VCaP (cell line): ENCODE data around the gene DDX42.

ENCODE experiments used
- H3K27ac ChIP-seq: fragments of 450-650 bp; 2 replicates; pipeline ENCODE4 v1.5.1; 2017
- TF ChIP-seq, protein P1 (sequence below): fragments of 450-650 bp; conservative IDR thresholded peaks from 2 replicates; pipeline ENCODE4 v1.5.1; 2017; ENCODE audit warnings: mild to moderate bottlenecking, moderate library complexity

Gene DDX42

GRCh38 chr17:63766754-63767153 lies 7.2 kb upstream of the DDX42 start:
- TF ChIP-seq, protein P1, sequence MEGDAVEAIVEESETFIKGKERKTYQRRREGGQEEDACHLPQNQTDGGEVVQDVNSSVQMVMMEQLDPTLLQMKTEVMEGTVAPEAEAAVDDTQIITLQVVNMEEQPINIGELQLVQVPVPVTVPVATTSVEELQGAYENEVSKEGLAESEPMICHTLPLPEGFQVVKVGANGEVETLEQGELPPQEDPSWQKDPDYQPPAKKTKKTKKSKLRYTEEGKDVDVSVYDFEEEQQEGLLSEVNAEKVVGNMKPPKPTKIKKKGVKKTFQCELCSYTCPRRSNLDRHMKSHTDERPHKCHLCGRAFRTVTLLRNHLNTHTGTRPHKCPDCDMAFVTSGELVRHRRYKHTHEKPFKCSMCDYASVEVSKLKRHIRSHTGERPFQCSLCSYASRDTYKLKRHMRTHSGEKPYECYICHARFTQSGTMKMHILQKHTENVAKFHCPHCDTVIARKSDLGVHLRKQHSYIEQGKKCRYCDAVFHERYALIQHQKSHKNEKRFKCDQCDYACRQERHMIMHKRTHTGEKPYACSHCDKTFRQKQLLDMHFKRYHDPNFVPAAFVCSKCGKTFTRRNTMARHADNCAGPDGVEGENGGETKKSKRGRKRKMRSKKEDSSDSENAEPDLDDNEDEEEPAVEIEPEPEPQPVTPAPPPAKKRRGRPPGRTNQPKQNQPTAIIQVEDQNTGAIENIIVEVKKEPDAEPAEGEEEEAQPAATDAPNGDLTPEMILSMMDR = no peak
- no peak overlapping the region for H3K27ac ChIP-seq

GRCh38 chr17:63768433-63768832 lies 5.5 kb upstream of the DDX42 start:
- TF ChIP-seq, protein P1 = no peak
- H3K27ac ChIP-seq = no peak overlapping the region

DNA sequence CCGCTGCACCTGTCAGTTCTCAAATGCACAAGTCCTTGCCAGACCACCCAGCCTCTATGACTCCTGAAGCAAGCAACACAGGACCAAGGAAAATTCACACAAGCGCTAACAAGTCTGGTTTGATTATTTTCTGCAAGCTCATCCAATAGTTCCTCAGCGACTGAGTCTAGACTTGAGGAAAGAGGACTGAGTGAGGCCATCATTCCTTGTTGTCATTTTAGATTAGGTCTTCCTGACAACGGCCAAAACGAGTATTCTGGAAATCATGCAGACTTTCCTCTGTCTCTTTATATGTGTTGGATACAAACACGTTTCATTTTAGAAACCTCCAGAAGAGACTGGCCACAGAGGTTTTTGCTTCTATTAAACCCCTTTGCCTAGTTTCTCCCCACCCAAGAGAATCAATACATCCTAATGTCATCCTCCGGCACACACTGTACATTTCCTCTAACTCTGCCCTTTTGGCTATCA lies 1.1 kb upstream of the DDX42 start:
- TF ChIP-seq, protein P1 = no peak
- peak overlapping the region; percentile 98 for H3K27ac ChIP-seq

- peak within 1 kb of the TSS; percentile 98 for H3K27ac ChIP-seq
- TF ChIP-seq, protein P1 = no peak
Measured at GRCh38 chr17:63773272-63774140, 464 bp upstream of the DDX42 start, which contains the start of gene CCDC47. Gene CCDC47 (minus strand): TSS chr17:63773597. CDS start chr17:63766175, 7,422 bp downstream.

- TF ChIP-seq, protein P1 = no peak
- peak overlapping the region; percentile 98 for H3K27ac ChIP-seq
Measured at GRCh38 chr17:63774969-63775265, 947 bp downstream of the DDX42 start.

- TF ChIP-seq, protein P1 = no peak
- peak overlapping the region; percentile 98 for H3K27ac ChIP-seq
Measured at GRCh38 chr17:63775420-63775819, 1.4 kb downstream of the DDX42 start.

GRCh38 chr17:63780507-63780906 lies 6.5 kb downstream of the DDX42 start:
- H3K27ac ChIP-seq = peak overlapping the region; percentile 30
- TF ChIP-seq, protein P1 = no peak
